HG03066 (cell line): ENCODE results near the gene RSAD1.
A peak's percentile ranks its signal among the peaks of the same experiment; 100 is the strongest.

Source experiments
- ATAC-seq: cut with Tn5 transposase; IDR thresholded peaks from one replicate; pipeline ENCODE4 v1.9.1; 2021; ENCODE audit warnings: low read depth; ENCODE audit not compliant: unreplicated experiment

Gene RSAD1

DNA sequence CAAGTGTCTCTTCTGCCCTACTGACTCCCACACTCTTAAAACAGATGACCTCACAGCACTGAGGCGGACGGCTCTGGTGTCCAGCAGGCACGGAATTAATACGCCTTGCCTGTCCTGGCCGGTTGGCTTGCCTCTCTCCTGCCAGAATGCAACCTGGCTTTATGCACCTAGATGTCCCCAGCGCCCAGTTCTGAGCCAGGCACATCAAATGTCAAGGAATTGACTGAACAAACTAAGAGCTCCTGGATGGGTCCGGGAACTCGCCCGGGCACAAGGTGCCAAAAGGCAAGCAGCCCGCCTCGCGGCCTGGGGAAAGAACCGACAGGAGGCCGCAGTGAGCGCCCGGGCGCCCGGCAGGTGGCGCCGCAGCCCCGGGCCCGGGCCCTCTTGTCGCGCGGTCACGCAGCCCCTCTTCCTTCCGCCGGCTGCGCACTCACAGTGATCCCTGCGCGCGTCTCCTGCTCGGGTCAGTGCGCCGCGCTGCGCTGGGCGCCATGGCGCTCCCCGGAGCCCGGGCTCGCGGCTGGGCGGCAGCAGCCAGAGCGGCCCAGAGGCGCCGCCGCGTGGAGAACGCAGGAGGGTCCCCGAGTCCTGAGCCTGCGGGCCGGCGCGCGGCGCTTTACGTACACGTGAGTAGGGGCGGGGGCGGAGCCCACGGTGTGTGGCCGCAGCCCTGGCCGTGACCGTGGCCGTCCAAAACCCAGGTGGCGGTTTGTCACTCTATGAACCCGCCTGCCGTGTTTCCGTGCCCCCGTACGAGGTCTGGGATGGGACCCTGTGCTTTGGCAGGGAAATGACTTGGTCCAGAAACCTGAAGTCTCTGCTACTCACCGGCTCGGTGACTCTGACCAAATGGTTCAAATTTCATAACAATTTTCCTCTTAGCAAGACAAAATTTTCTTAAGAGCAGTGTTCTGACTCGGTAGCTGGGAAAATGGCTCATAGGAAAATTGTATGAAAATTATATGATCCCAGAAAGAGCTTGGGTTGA lies at the start of gene RSAD1:
Gene RSAD1, plus strand, starts transcription at position 470 of the 991 bp plus-strand sequence. Its CDS starts 25 bp downstream, at position 495.
- peak; percentile 81 for ATAC-seq

DNA sequence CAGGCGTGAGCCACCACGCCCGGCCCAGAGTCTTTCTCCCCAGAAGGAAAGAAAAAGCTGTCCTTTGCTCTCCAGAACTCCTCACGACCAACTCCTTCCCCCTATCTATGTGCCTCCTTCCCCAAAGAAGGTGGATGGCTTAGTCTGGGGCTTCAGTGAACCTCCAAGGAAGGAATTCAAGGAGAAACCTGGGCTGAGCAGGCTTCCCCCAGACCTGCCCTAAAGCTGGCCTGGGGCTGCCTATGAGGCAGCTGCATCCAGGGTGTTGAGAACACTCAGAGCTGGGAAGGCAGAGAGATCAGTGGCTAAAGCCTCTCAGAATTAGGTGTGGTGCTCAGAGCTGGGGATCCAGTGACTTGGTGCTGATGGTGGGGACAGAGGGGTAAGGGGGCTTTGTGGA lies 48.9 kb upstream of the RSAD1 start:
- no peak for ATAC-seq

DNA sequence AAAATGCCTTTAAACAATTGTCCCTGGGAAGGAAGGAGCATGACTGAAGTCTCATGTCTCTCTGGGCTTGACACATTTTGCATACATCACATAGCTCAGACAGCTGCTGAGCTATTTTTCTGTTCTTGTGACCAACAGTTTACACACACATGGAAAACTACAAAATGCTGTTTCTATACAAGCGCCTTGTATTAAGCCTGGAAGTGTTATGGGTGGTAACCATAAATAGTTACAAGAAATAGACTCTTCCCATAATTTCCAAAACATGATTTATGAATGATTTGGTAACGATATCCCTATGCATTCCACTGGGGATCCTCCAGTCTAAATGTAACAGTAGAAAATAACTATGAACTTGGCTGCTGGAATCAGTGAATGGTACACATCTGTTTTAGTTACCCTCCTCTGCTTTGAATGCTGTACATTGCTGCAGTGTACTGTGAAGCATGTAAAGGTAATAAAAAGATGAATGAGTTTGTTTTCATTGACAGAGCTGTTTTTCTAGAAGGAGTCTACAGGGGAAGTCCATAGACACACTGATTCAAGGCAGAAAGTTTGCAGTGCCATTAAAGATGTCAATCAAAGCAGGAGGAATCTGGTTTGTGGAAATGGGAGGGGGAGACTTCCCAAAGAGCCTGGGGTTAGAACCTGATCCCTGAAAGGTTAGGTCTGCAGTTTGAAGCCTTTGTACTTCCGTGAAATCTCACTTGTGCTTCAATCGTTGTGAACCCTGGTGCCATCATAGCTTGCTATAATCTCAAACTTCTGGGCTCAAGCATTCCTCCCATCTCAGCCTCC lies 47.6 kb upstream of the RSAD1 start:
- no peak for ATAC-seq

DNA sequence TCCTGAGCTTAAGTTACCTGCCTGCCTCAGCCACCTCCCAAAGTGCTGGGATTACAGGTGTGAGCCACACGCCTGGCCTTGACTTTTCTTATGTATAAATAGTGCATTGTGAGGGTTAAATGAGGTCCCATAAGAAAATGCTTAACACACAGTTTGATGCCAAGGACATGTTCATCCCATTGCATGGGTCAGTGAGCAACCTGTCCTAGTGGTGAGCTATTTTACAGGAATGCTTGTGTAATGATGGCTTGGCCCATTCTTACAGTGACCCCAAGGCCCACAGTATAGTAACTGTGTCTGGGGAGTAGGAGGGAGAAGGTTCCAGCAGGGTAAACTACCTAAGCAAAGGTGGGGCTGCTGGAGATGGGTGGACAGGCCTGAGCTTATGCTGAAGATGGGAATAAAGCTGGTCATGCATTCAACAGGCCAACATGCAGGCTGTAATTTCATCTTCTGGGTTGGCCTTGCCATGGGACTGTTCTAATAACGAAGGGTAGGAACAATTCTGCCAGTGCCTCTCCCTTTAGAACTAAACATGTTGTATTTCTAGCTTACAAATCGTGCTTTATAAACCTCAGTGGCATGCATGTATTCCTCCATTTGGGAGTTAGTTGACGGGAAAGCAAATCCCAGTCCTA lies 46.4 kb upstream of the RSAD1 start:
- no peak for ATAC-seq

DNA sequence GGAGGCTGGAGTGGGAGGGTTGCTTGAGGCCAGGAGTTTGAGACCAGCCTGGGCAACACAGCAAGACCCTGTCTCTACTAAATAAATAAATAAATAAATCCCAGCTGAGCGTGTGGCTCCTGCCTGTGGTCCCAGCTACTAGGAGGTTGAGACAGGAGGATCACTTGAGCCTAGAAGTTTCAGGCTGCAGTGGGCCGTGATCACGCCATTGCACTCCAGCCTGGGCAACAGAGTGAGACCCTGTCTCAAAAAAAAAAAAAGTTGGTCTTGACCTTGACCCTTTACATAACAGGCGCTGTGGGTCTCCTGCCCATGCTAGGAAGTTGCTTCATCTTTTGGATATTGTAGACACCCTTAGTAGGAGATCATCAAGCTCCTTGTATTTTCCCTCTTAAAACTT lies 41.3 kb upstream of the RSAD1 start:
- no peak for ATAC-seq

DNA sequence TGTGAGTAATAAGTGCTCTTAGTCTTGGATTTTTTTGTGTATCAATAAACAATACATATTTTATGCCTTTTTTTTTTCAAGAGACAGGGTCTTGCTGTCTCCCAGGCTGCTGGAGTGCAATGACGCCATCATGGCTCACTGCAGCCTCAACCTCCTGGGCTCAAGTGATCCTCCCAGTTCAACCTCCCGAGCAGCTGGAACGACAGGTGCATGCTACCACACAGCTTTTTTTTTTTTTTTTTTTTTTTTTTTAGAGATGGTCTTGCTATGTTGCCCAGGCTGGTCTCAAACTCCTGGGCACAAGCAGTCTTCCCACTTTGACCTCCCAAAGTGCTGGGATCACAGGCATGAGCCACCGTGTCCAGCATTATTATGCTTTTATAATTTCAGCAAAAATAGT lies 39.7 kb upstream of the RSAD1 start:
- no peak for ATAC-seq

DNA sequence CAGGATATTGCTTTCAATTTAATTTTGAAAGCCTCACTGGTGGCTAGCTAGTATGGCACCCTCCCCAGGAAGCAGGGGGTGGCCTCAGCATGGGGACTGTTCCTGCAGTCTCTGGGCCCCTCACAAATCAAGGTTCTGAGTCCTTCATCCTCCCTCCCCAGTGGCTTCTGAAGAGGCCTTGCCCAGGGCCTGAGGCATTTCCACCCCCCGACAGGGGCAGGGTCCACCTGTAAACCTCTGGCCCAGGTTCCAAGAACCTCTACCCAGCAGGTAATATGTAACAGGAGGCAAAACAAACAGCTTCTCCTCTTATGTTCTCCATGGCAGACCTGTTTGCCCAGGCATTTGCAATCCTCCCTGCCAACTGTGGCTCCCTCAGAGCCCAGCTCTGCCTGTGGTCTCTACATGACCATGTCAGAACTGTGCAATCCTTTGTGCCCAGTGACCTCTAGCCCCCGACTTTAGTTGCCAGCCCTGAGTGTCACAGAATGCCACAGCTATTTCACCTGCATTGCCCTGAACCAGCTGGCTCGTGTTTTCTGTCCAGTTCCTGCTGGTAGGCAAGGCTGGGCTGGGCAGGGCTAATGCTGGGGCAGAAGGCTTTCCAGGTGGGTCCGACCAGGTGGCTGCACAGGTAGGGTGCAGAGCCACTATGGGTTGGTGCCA lies 38.4 kb upstream of the RSAD1 start:
- ATAC-seq = no peak

DNA sequence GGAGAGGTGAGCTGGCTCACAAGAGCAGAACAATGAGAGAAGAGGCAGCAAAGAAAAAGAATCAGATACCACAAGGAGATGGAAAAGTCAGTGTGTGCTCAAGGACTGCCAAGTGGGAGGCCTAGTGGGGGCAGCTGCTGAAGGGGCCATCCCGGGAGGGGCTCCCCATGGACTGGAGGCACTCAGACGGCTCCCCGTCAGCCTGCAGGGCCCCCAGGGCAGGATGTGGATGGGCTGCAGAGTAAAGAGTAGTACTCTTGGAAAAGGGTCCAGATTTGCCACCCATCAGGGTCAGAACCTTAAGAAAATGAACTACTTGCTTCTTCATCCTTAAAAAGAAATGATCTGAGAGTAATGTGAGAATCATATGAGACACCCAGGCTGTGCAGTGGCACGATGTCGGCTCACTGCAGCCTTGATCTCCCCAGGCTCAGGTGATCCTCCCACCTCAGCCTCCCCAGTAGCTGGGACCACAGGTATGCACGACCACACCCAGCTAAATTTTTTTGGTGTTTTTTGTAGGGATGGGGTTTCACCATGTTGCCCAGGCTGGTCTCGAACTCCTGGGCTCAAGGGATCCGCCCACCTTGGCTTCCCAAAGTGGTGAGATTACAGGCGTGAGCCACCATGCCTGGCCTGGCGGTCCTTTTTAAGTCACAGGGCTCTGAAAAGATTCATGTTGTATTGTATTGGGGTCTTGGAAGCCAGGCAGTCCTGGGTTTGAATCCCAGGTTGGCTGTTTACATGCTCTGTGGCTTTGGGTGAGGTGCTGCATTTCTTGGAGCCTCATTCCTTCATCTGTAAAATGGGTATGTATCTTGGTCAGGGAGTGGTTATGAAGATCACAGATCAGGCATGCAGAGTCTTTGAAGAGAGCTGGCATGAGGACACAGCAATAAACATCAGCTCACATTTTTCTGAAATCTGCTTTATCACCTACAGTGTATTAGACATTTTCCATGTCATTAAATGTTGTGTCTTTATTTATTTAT lies 37.5 kb upstream of the RSAD1 start:
- no peak for ATAC-seq

DNA sequence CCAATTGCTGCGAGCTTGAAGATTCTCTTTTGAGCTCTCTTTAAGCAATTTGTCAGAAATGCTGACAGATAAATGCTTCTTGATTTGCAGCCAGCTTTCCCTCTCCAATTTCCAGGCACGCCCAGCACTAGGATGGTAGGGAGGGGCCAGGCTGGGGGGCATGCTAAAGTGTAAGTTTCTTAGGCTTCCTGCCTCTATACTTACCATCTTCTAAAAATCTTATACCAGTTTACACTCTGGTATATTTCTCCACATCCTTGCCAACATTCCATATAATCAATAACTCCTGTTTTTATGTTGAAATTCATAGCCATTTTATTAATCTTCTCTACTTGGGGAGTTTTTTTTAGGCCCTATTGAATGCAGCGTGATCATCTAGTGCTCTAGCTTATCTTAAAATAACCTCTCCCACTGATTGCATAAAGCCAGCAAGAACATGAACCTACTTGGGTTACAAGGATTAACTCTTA lies 35.1 kb upstream of the RSAD1 start:
- ATAC-seq = no peak

DNA sequence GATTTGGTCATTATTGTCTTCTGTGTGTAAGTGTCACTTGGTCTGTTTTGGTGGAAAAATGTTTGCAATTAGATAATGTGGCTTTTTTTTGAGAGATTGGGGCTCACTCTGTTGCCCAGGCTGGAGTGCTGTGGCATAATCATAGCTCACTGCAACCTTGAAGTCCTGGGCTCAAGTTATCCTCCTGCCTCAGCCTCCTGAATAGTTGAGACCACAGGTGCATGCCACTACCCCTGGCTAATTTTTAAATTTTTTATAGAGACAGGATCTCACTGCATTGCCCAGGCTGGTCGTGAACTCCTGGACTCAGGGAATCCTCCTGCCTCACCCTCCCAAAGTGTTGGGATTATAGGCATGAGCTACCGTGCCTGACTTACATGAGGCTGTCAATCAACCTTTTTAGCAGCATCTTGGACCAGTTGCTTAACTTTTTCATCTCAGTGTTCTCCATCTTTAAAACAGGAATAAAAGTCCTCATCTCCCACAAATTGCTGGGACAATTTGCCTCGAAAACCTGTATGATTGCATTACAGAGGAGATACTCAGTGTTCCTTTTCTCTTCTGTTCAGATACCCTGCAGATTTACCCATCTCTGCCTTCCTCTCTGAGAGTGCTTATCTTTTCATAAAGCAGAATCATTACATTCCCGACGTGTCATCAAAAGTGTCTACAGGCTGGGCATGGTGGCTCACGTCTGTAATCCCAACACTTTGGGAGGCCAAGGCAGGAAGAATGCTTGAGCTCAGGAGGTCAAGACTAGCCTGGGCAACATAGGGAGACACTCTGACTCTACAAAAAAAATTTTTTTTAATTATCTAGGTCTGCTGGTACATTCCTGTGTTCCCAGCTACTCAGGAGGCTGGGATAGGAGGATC lies 33.6 kb upstream of the RSAD1 start:
- no peak for ATAC-seq

DNA sequence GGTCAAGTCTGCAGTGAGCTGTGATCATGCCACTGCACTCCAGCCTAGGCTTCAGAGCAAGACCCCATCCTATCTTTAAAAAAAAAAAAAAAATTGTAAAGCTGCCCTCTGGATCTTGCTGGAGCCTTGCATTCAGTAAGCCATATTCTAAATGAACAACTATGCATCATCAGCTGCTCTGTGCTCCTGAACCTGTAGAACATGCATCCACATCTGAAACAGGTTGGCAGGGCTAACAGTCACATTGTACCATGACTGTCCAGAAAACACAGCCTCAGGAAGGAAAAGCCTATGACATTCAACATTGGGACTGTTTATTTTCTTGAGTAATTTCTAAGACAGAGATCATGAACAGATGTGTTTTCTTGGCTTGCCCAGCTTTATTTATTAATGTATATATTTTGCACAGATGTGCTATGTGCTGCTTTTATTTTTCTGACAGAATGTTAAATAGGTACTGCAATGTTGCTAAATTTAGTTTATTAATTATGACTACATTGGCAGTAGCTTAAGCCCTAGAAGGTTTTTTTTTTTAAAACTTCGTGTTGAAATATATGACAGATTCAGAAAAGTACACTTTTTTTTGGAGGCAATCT lies 32.8 kb upstream of the RSAD1 start:
- no peak for ATAC-seq

DNA sequence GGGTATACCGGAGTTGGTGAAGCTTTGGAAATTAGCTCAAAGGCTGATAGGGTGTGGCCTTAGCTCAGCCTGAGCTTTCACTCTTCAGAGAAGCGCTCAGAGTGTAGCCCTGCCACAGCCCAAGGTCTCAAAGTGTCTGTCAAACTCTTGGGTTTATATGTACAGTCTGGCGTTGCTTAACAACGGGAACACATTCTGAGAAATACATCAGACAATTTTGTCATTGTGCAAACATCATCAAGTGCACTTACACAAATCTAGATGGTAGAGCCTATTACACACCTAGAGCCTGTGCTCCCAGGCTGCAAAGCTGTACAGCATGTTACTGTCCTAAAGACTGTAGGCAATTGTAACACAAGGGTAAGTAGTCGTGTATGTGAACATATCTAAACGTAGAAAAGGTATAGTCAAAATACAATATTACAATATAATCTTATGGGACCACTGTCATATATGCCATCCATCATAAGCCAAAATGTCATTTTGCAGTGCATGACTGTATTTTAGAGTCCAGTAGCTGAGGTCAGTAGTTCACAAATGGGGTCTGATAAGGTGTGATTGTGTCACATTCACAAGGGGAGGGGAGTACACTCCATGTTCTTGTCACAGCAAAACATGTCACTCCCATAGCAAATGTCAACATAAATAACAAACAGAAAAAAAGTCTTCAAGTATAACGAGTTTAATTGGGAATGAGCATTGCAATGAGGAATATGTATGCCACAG lies 30.6 kb upstream of the RSAD1 start:
- no peak for ATAC-seq

DNA sequence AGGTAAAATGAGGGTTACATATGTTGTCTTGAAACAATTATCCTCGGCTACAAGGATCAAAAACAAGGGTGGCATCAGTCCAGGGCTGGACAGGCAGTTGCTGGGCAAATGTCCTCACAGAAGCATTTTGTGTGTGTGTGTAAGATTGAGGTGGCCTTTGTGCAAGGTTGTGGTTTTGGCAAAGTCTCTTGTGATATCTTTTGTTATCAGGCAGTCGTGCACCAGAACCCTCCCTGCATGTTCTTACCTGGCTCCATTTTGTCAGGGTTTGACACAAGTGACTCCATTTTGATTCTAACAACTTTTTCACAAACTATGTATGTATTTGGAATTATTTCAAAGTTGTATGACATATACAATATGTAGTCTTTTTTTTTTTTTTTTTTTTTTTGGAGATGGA lies 30.0 kb upstream of the RSAD1 start:
- ATAC-seq = no peak

DNA sequence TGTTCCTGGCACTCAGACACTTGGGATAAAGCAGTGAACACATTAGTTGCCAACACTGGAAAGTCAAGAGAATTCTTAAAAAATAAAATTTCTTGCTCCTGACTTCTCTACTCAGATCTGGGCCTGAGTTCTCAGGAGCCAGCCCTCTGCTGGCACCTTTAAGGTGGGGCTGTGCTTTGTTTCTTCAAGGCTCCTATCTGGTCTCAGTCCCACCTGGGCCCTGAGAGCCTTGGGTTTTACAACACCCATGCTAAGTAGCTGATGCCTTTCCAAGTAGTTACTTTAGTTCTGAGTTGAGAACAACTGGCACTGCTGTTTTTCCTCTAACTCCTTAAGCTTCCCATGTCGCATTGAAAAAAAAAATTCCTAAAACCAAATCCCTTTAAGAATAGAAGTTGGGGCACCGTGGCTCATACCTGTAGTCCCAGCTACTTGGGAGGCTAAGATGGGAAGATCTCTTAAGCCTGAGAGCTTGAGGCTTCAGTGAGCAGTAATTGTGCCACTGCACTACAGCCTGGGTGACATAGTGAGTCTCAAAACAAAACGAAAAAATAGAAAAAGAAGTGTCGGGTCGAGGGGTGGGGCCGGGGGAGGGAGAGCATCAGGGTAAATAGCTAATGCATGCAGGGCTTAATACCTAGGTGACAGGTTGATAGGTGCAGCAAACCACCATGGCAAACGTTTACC lies 26.6 kb upstream of the RSAD1 start:
- ATAC-seq = no peak

DNA sequence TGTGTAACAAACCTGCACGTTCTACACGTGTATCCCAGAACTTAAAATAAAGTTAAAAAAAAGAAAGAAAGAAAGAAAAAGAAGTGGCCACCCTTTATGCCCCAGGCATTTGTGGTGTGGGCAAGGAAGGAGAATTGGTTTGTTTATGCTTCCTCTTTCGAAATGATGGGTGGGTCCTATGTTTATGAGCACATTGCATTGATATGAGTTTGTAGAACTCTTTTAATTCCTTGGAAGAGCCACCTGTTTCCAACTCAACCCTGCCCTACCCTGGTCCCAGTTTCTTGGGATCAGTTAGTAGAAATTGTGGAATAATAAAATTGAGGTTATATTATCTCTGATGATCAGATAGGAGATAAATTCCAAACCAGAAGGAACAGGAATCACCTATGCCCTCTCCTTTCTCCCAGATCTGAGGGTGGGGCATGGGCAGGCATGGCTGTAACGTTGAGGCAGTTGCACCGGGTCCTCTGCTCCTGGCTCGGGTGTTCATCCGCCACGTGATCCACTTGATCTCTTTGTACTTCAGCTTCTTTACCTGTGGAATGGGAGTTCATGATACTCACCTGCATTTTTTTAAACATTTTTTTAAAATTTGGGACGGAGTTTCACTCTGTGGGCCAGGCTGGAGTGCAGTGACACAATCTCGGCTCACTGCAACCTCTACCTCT lies 25.9 kb upstream of the RSAD1 start:
- no peak for ATAC-seq

DNA sequence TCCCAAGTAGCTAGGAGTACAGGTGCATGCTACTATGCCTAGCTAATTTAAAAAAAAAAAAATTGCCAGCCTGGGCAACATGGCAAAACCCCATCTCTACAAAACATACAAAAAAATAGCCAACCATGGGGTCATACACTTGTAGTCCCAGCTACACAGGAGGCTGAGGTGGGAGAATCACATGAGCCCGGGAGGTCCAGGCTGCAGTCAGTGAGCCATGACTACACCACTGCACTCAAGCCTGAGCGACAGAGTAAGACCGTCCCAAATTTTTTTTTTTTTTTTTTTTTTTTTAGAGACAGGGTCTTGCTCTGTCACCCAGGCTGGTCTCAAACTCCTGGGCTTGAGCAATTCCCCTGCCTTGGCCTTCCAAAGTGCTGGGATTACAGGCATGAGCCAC lies 24.8 kb upstream of the RSAD1 start:
- no peak for ATAC-seq
